Mesenchymal stem cell (in vitro differentiated cells and primary cell): ENCODE results near the gene DDN.

Experiments used
- DNase-seq: peaks from one replicate; pipeline ENCODE4 v3.0.0-alpha.2; 2013
- H2AFZ ChIP-seq: one replicate; pipeline ENCODE4 v1.6.1; 2013; ENCODE audit warnings: low read depth, mild to moderate bottlenecking, control low read depth, inconsistent platforms, low read length, moderate library complexity
- H2AK5ac ChIP-seq: 2 replicates; pipeline ENCODE4 v1.6.1; 2013; ENCODE audit warnings: low read length, moderate library complexity, mild to moderate bottlenecking, inconsistent platforms; ENCODE audit not compliant: severe bottlenecking
- H2BK120ac ChIP-seq: one replicate; pipeline ENCODE4 v1.6.1; 2013; ENCODE audit warnings: low read depth, mild to moderate bottlenecking, inconsistent platforms, low read length, moderate library complexity
- H2BK12ac ChIP-seq, 2 experiments: one replicate each; pipeline ENCODE4 v1.6.1; 2013; ENCODE audit warnings: inconsistent platforms in 2 of 2, low read length in 2 of 2, mild to moderate bottlenecking in 2 of 2, moderate library complexity in 2 of 2, control low read depth in 1 of 2
- H2BK15ac ChIP-seq: one replicate; pipeline ENCODE4 v1.6.1; 2013; ENCODE audit warnings: mild to moderate bottlenecking, low read depth, inconsistent platforms; ENCODE audit not compliant: poor library complexity, severe bottlenecking
- H2BK5ac ChIP-seq: 2 replicates; pipeline ENCODE4 v1.6.1; 2013; ENCODE audit warnings: low read depth, mild to moderate bottlenecking, low read length, control low read depth, inconsistent platforms; ENCODE audit not compliant: poor library complexity, severe bottlenecking
- H3K14ac ChIP-seq, 2 experiments: one replicate each; pipeline ENCODE4 v1.6.1; 2013; ENCODE audit warnings: inconsistent platforms in 2 of 2, low read length in 2 of 2, control low read depth in 1 of 2, mild to moderate bottlenecking in 1 of 2, moderate library complexity in 1 of 2
- H3K18ac ChIP-seq, 2 experiments: one replicate each; pipeline ENCODE4 v1.6.1; 2013; ENCODE audit warnings: inconsistent platforms in 2 of 2, low read length in 2 of 2, control low read depth in 1 of 2, low read depth in 1 of 2, mild to moderate bottlenecking in 1 of 2
- H3K23ac ChIP-seq, 2 experiments: one replicate each; pipeline ENCODE4 v1.6.1; 2013; ENCODE audit warnings: inconsistent platforms in 2 of 2, low read length in 2 of 2, mild to moderate bottlenecking in 2 of 2, moderate library complexity in 2 of 2, control low read depth in 1 of 2
- H3K27ac ChIP-seq: 2 replicates; pipeline ENCODE4 v1.5.1; 2013; ENCODE audit warnings: mild to moderate bottlenecking, moderate library complexity, low read length, control low read depth, inconsistent platforms; ENCODE audit not compliant: poor library complexity, severe bottlenecking
- H3K27me3 ChIP-seq, 2 experiments: 2 replicates each; pipeline versions ENCODE4 v1.6.1 to v1.7.0; 2013; ENCODE audit warnings: low read length in 2 of 2, mild to moderate bottlenecking in 2 of 2, moderate library complexity in 2 of 2, control low read depth in 1 of 2, inconsistent platforms in 1 of 2; ENCODE audit not compliant: control insufficient read depth in 1 of 2, insufficient read depth in 1 of 2
- H3K36me3 ChIP-seq, 2 experiments: 2 replicates each; pipeline versions ENCODE4 v1.6.1 to v1.7.0; 2013; ENCODE audit warnings: low read length in 2 of 2, control low read depth in 1 of 2, inconsistent platforms in 1 of 2, low read depth in 1 of 2, mild to moderate bottlenecking in 1 of 2; ENCODE audit not compliant: insufficient read depth in 2 of 2, control insufficient read depth in 1 of 2
- H3K4ac ChIP-seq, 2 experiments: one replicate each; pipeline ENCODE4 v1.6.1; 2013; ENCODE audit warnings: inconsistent platforms in 2 of 2, low read length in 2 of 2, mild to moderate bottlenecking in 2 of 2, moderate library complexity in 2 of 2, control low read depth in 1 of 2, low read depth in 1 of 2
- H3K4me1 ChIP-seq: 2 replicates; pipeline ENCODE4 v1.6.1; 2013; ENCODE audit warnings: low read depth, low read length, control low read depth; ENCODE audit not compliant: control insufficient read depth, insufficient read depth
- H3K4me2 ChIP-seq: 2 replicates; pipeline ENCODE4 v1.6.1; 2013; ENCODE audit warnings: low read length, mild to moderate bottlenecking, inconsistent platforms; ENCODE audit not compliant: poor library complexity, severe bottlenecking
- H3K4me3 ChIP-seq, 2 experiments: 2 replicates each; pipeline versions ENCODE4 v1.5.1 to v1.7.0; 2013; ENCODE audit warnings: low read length in 2 of 2, mild to moderate bottlenecking in 2 of 2, control low read depth in 1 of 2, low read depth in 1 of 2; ENCODE audit not compliant: insufficient read depth in 1 of 2
- H3K79me1 ChIP-seq: replicated peaks from 2 replicates; pipeline ENCODE4 v1.6.1; 2013; ENCODE audit warnings: mild to moderate bottlenecking, control low read depth, low read length, inconsistent platforms; ENCODE audit not compliant: poor library complexity, severe bottlenecking
- H3K9ac ChIP-seq: 2 replicates; pipeline ENCODE4 v1.7.0; 2013; ENCODE audit warnings: mild to moderate bottlenecking, low read length, moderate library complexity
- H3K9me3 ChIP-seq: 2 replicates; pipeline ENCODE4 v1.7.0; 2013; ENCODE audit warnings: mild to moderate bottlenecking, low read length; ENCODE audit not compliant: control insufficient read depth
- H4K8ac ChIP-seq: one replicate; pipeline ENCODE4 v1.6.1; 2013; ENCODE audit warnings: inconsistent platforms, mild to moderate bottlenecking, low read length, moderate library complexity
- H4K91ac ChIP-seq: one replicate; pipeline ENCODE4 v1.6.1; 2013; ENCODE audit warnings: mild to moderate bottlenecking, low read length, inconsistent platforms
- WGBS: methylation state at CpG from one replicate; pipeline ENCODE4 v1.1.7; 2013; ENCODE audit warnings: mixed read lengths; 5-methylcytosine and 5-hydroxymethylcytosine counted together

DDN gene

DNA sequence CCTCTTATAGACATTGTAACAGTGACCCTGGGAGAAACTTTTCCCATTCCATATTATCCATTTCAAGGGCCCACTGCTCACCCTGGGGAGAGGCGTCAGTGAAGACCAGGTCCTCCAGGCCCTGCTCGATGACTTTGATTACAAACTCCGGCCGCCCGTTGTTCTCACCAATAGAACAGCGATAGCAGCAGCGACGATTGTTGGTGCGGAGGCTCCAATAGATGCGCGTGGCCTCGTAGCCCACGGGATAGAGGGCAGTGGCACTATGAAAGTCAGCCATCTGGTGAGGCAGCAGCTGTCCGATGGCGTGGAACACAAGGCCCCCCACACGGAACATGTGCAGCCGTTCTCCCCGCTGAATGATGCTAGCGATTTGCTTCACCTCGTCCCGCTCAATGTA lies 26.9 kb upstream of the DDN start:
- Histone ChIP-seq H3K79me1 (peaks cover 47% of the 10 kb centered on the region), H2AK5ac (no peak overlapping the region), H3K4me1 (no peaks in the 10 kb centered on the region), H2BK12ac (no peak overlapping the region), H2AFZ (no peak overlapping the region), H3K27me3 (no peaks in the 10 kb centered on the region), H3K9ac (no peak overlapping the region), H3K4me3 (no peak overlapping the region), H3K23ac (no peak overlapping the region), H4K91ac (no peak overlapping the region), H4K8ac (no peak overlapping the region), H2BK120ac (no peak overlapping the region), H3K27ac (no peak overlapping the region), H2BK15ac (no peak overlapping the region), H2BK5ac (no peak overlapping the region), H3K36me3 (peaks cover 82 to 98% of the 10 kb centered on the region in 2 experiments), H3K4me2 (no peak overlapping the region), H3K9me3 (no peaks in the 10 kb centered on the region), H3K18ac (no peak overlapping the region), H3K14ac (no peak overlapping the region), H3K4ac (no peak overlapping the region)
- WGBS, result 99% methylated on average over 21 of the region's 21 CpGs
- no peak for DNase-seq

DNA sequence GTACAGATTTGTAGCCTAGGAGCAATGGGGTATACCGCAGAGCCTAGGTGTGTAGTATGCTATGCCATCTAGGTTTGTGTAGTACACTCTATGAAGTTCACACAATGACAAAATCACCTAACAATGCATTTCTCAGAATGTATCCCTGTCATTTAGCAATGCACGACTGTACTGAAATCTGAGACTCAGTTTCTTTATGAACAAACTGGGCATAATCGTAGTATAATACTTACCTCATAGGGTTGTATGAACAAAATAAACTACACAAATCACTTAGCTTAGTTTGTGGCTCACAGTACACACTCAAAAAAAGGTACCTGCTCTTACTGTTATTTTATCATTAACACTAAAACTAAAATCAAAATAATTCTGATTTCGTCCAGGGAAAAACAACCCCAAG lies 26.3 kb upstream of the DDN start:
- Histone ChIP-seq H3K18ac (no peak overlapping the region), H3K4me3 (no peak overlapping the region), H2AK5ac (no peak overlapping the region), H2BK5ac (no peak overlapping the region), H2BK12ac (no peak overlapping the region), H3K36me3 (peaks cover 82 to 92% of the 10 kb centered on the region in 2 experiments), H3K23ac (no peak overlapping the region), H2BK15ac (no peak overlapping the region), H3K27me3 (no peaks in the 10 kb centered on the region), H3K79me1 (peaks cover 40% of the 10 kb centered on the region), H2AFZ (no peak overlapping the region), H2BK120ac (no peak overlapping the region), H3K27ac (no peak overlapping the region), H3K4ac (no peak overlapping the region), H4K8ac (no peak overlapping the region), H3K4me1 (no peaks in the 10 kb centered on the region), H3K9ac (no peak overlapping the region), H3K9me3 (no peaks in the 10 kb centered on the region), H3K4me2 (no peak overlapping the region), H3K14ac (no peak overlapping the region), H4K91ac (no peak overlapping the region)
- WGBS, result 95% methylated on average over 3 of the region's 4 CpGs
- no peak for DNase-seq

DNA sequence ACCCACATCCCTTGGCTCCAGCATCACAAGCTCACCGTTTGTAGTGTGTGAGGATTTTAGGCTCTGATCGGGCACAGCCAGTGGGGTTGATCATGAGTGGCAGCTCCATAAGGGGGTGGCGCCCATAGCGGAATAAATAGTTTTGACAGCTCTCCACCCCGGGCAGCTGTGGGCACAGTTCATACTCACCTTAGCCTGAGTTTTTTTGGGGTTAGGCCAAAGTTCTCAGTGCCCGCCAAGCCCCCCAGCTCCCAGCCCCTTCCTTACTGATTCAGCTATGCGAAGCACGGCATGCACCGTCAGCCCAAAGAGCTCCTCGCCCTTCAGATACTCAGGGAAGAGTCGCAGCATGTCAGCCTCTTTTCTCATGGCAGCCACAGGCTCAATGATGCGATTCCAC lies 25.4 kb upstream of the DDN start:
- Histone ChIP-seq H2AFZ (no peak overlapping the region), H4K8ac (no peak overlapping the region), H3K4me2 (no peak overlapping the region), H2BK5ac (no peak overlapping the region), H2BK12ac (no peak overlapping the region), H3K14ac (no peak overlapping the region), H3K4ac (no peak overlapping the region), H2AK5ac (no peak overlapping the region), H3K4me3 (no peak overlapping the region), H3K27me3 (no peaks in the 10 kb centered on the region), H3K27ac (no peak overlapping the region), H3K9ac (no peak overlapping the region), H2BK120ac (no peak overlapping the region), H3K18ac (no peak overlapping the region), H3K4me1 (no peaks in the 10 kb centered on the region), H3K79me1 (peaks cover 34% of the 10 kb centered on the region), H3K36me3 (peaks cover 82 to 83% of the 10 kb centered on the region in 2 experiments), H3K23ac (no peak overlapping the region), H4K91ac (no peak overlapping the region), H2BK15ac (no peak overlapping the region), H3K9me3 (no peaks in the 10 kb centered on the region)
- WGBS, result 95% methylated on average over 12 of the region's 12 CpGs
- DNase-seq, result no peak

DNA sequence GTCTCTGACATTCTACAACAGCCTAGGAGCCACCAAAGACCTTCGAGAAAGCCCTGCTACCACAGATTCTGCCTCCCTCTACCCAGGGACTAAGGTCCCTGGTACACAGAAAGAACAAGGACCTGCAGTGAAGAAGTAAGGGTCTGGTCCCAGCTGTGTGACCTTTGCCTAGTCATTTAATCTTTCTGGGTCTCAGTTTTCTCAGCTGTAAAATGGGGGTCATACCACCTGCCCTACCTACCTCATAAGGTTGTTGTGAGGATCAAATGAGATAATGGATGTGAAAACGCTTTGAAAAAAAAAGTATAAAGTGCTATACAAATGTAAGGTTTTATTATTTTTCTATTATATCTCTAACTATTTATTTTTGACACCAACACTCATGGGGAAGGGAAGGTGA lies 24.6 kb upstream of the DDN start:
- no peak overlapping the region for H2AFZ ChIP-seq
- H3K9me3 ChIP-seq, result no peaks in the 10 kb centered on the region
- no peak overlapping the region for H2BK12ac ChIP-seq
- no peak overlapping the region for H2BK15ac ChIP-seq
- no peak overlapping the region for H3K4me2 ChIP-seq
- no peak overlapping the region for H3K23ac ChIP-seq
- no peak overlapping the region for H3K4me3 ChIP-seq
- H3K4me1 ChIP-seq, result peaks cover 1% of the 10 kb centered on the region
- no peak overlapping the region for H4K8ac ChIP-seq
- H2BK5ac ChIP-seq, result no peak overlapping the region
- no peak overlapping the region for H3K9ac ChIP-seq
- no peak overlapping the region for H3K14ac ChIP-seq
- no peak for DNase-seq
- peaks cover 75 to 77% of the 10 kb centered on the region in 2 experiments for H3K36me3 ChIP-seq
- no peak overlapping the region for H4K91ac ChIP-seq
- H3K79me1 ChIP-seq, result peaks cover 30% of the 10 kb centered on the region
- no peak overlapping the region for H3K27ac ChIP-seq
- H3K18ac ChIP-seq, result no peak overlapping the region
- H2AK5ac ChIP-seq, result no peak overlapping the region
- no CpG with 5 or more reads among the region's 2 CpGs for WGBS
- H3K27me3 ChIP-seq, result no peaks in the 10 kb centered on the region
- H2BK120ac ChIP-seq, result no peak overlapping the region
- no peak overlapping the region for H3K4ac ChIP-seq
